ENCODE measurements around the gene PRKCA. TPM values are rescaled to one million over a fixed set of nuclear protein-coding genes. Genes with fewer than 3 reads are reported as not detected.

Gene PRKCA
- total and polyA plus RNA-seq, 2 of the 13 experiments (the other 11 are each of a cell fraction or from before 2014, with no cell fraction given) = 18.5 to 21.5 TPM

DNA sequence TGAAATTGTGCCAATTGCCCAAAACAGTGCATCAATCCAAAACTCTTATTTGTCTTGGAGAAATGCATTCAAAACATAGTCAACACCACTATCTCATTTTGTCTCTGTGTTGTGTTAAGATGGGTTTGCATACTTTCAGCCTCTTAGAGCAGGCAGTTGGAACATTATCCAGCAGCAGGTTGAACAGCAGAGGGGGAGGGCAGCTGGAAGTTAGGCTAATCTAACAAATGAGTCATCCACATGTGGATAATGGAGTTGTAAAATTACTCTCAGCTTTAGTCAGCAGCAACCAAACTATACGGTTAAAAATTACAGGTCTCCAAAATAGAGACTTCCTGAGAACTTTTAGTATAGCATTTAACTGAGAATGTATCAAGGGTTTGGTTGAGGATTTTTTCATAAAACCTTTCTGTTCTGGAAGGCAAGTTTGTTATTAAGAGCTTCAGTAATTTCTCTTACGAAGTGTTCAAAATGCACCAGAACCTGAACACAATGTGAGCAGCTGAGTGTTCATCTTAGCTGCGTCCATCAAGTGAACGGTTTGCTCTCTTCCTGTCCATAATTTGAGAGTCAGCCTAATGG is 46.3 kb downstream of the PRKCA start:
- BruUV-seq (replicated peaks) = no TSS peak
- Histone ChIP-seq H3K27ac (ENCODE audit: extremely low read length, insufficient read depth, low read length) (peak overlapping the region; percentile 27), H3K4me1 (ENCODE audit: insufficient read depth, low read length) (peaks cover 79% of the 10 kb centered on the region), H3K36me3 (replicated peaks in 1 of 2; ENCODE audit: control insufficient read depth in 1 of 2, insufficient read depth in 2 of 2, low read length in 2 of 2) (no peaks in the 10 kb centered on the region), H3K79me2 (ENCODE audit: insufficient read depth, low read length) (peaks cover 78% of the 10 kb centered on the region), H3K27me3 (ENCODE audit: control insufficient read depth in 1 of 2, insufficient read depth in 2 of 2, low read length in 2 of 2) (no peaks in the 10 kb centered on the region), H3K4me2 (ENCODE audit: low read depth, low read length) (peak overlapping the region; percentile 26; the same call in 1 of the 2 replicates), H3K4me3 (replicated peaks in 1 of 3; ENCODE audit: insufficient read depth in 1 of 3, low read depth in 2 of 3, low read length in 3 of 3) (no peak overlapping the region), H3K9ac (ENCODE audit: insufficient read depth, low read depth, low read length) (no peak overlapping the region), H4K20me1 (ENCODE audit: insufficient read depth, low read length) (no peaks in the 10 kb centered on the region), H3K9me3 (ENCODE audit: low read length) (no peaks in the 10 kb centered on the region), H2AFZ (ENCODE audit: low read length) (no peak overlapping the region)
- WGBS (ENCODE audit: low lambda C conversion rate) = 69% methylated on average over 4 of the region's 4 CpGs
- ChIA-PET POLR2A (no interaction called here), CTCF (ENCODE audit: low intra/inter-chr PET ratio, low total read pairs) (no interaction called here)
- peak; percentile 56 for FAIRE-seq
- in situ Hi-C loops (cut with HindIII; ENCODE audit: extremely low pct_ligation_motif_present, low pct_unique_long_range_greater_than_20kb) (no loop called here), intact Hi-C loops (cut with micrococcal nuclease; ENCODE audit: unreplicated experiment) (loop anchor here (10.0 kb wide), 2 partner anchors 106 to 124 kb away; partner anchors contain the start of gene APOH)
- peak; percentile 68 for DNase-seq (ENCODE audit: low spot score)
- peak; percentile 77 for ATAC-seq
- peak; percentile 74; the same call in 1 of the 2 replicates for TF ChIP-seq FOSL1 (CRISPR knock-in tag; IDR thresholded peaks at IDR 0.05; ENCODE audit: borderline replicate concordance)
- TF ChIP-seq, protein P1, sequence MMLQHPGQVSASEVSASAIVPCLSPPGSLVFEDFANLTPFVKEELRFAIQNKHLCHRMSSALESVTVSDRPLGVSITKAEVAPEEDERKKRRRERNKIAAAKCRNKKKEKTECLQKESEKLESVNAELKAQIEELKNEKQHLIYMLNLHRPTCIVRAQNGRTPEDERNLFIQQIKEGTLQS (CRISPR knock-in tag; IDR thresholded peaks at IDR 0.05) = peak; percentile 82
- TF ChIP-seq TRIM24 (CRISPR knock-in tag; IDR thresholded peaks at IDR 0.05) = no peak
- peak; percentile 60 for TF ChIP-seq TEAD3 (CRISPR knock-in tag; optimal IDR thresholded peaks at IDR 0.05; ENCODE audit: borderline replicate concordance)
- TF ChIP-seq, protein P2, sequence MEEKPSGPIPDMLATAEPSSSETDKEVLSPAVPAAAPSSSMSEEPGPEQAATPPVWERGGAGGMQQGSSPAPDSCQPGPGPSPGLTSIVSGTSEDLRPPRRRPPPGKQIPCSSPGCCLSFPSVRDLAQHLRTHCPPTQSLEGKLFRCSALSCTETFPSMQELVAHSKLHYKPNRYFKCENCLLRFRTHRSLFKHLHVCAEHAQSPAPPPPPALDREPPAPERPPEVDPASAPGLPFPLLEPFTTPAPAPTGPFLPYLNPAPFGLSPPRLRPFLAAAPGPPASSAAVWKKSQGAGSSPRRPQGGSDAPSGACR (CRISPR knock-in tag; IDR thresholded peaks at IDR 0.05) = 0 out of 2 replicates have a peak, but pooled peaks have one; percentile 13
- TF ChIP-seq, protein P3, sequence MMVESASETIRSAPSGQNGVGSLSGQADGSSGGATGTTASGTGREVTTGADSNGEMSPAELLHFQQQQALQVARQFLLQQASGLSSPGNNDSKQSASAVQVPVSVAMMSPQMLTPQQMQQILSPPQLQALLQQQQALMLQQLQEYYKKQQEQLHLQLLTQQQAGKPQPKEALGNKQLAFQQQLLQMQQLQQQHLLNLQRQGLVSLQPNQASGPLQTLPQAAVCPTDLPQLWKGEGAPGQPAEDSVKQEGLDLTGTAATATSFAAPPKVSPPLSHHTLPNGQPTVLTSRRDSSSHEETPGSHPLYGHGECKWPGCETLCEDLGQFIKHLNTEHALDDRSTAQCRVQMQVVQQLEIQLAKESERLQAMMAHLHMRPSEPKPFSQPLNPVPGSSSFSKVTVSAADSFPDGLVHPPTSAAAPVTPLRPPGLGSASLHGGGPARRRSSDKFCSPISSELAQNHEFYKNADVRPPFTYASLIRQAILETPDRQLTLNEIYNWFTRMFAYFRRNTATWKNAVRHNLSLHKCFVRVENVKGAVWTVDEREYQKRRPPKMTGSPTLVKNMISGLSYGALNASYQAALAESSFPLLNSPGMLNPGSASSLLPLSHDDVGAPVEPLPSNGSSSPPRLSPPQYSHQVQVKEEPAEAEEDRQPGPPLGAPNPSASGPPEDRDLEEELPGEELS (CRISPR knock-in tag; IDR thresholded peaks at IDR 0.05) = 0 out of 2 replicates have a peak, but pooled peaks have one; percentile 13
- 0 out of 2 replicates have a peak, but pooled peaks have one; percentile 63 for TF ChIP-seq JUND (CRISPR knock-in tag; IDR thresholded peaks at IDR 0.05)
- TF ChIP-seq SAP130 (CRISPR knock-in tag; IDR thresholded peaks at IDR 0.05; ENCODE audit: low read depth) = peak; percentile 39; the same call in 1 of the 2 replicates
- TF ChIP-seq, protein P4, sequence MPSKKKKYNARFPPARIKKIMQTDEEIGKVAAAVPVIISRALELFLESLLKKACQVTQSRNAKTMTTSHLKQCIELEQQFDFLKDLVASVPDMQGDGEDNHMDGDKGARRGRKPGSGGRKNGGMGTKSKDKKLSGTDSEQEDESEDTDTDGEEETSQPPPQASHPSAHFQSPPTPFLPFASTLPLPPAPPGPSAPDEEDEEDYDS (CRISPR knock-in tag; IDR thresholded peaks at IDR 0.05) = no peak
- TF ChIP-seq, protein P5, sequence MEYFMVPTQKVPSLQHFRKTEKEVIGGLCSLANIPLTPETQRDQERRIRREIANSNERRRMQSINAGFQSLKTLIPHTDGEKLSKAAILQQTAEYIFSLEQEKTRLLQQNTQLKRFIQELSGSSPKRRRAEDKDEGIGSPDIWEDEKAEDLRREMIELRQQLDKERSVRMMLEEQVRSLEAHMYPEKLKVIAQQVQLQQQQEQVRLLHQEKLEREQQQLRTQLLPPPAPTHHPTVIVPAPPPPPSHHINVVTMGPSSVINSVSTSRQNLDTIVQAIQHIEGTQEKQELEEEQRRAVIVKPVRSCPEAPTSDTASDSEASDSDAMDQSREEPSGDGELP (IDR thresholded peaks at IDR 0.05; ENCODE audit: borderline replicate concordance, low read depth) = peak; percentile 16; the same call in 1 of the 2 replicates
- TF ChIP-seq THAP11 (CRISPR knock-in tag; IDR thresholded peaks at IDR 0.05) = peak; percentile 34; the same call in 1 of the 2 replicates
- TF ChIP-seq ZNF121 (CRISPR knock-in tag; IDR thresholded peaks at IDR 0.05) = no peak
- no peak for TF ChIP-seq SAFB2 (CRISPR knock-in tag; IDR thresholded peaks at IDR 0.05; ENCODE audit: borderline replicate concordance, low read depth)
- TF ChIP-seq LCORL (IDR thresholded peaks at IDR 0.05) = no peak
- TF ChIP-seq LCORL (CRISPR knock-in tag; IDR thresholded peaks at IDR 0.05) = 0 out of 2 replicates have a peak, but pooled peaks have one; percentile 18
- TF ChIP-seq CREB1 (IDR thresholded peaks at IDR 0.05) = no peak
- TF ChIP-seq CREB1 (CRISPR knock-in tag; IDR thresholded peaks at IDR 0.05) = peak; percentile 46; the same call in 1 of the 2 replicates
- TF ChIP-seq RCOR2 (CRISPR knock-in tag; IDR thresholded peaks at IDR 0.05) = 0 out of 2 replicates have a peak, but pooled peaks have one; percentile 11
- no peak for TF ChIP-seq HCFC1 (IDR thresholded peaks at IDR 0.05; ENCODE audit: low read depth, low read length)
- TF ChIP-seq ASH2L (IDR thresholded peaks at IDR 0.05; ENCODE audit: insufficient read length, low read depth, low read length) = peak; percentile 16

Measured in HepG2 (cell line).